PC-9 (cell line): Measurements from ENCODE around the gene DTX4.

Source experiments
- CTCF ChIP-seq: fragments of 200-600 bp; sonication (generic); conservative IDR thresholded peaks from 2 replicates; pipeline ENCODE4 v1.6.1; 2017; ENCODE audit warnings: mixed run types, antibody characterized with exemption, mild to moderate bottlenecking, moderate library complexity
- EZH2 ChIP-seq: fragments of 200-600 bp; sonication (generic); IDR thresholded peaks from 2 replicates; pipeline ENCODE4 v1.8.0; 2017; ENCODE audit warnings: antibody characterized with exemption, low read depth

- no peak for TF ChIP-seq EZH2
- TF ChIP-seq CTCF = no peak
These were observed 27.9 kb downstream of the DTX4 start for GRCh38 chr11:59199546-59200422.
